ENCODE data around the gene NPR3.

The NPR3 gene

GRCh38 chr5:32710550-32711361, at the start of gene NPR3:
NPR3 (plus strand) TSS chr5:32711321; CDS start chr5:32711777, 456 bp downstream.
- no peak for FAIRE-seq

- no peak for FAIRE-seq
Measured at GRCh38 chr5:32664523-32664922, 46.6 kb upstream of the NPR3 start.

DNA sequence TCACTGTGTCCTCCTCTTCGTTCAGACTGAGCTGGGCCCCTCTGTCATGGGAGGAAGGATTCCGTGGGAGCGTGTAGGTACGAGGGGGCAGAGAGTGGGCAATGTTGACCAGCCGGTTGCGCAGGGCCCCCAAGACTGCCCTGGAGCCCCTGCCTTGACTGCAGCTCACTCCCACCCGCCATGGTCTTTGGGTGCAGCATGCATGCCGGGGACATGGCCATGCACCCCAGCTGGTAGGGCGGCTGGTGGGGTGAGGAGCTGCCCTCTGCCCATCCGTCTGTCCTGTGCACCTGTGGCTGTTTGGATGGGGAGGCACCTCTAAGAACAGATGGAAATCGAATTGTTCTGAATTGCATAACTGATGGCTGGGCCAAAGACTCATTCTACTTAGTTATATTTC, 42.6 kb upstream of the NPR3 start:
- FAIRE-seq, result no peak

DNA sequence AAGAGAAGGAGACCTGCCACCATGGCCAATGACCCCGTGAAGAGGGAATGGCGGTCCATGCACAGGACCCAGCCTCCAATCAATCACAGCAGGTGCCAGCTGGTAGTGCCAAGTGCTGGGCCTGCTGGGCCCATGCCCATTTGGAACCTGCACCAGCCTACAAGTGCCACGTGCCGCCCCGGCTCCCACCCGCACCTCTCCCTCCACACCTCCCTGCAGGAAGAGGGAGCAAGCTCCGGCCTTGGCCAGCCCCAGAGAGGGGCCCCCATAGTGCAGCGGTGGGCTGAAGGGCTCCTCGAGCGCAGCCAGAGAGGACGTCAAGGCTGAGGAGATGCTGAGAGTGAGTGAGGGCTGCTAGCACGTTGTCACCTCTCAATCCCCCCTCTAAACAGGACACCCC, 37.8 kb upstream of the NPR3 start:
- no peak for FAIRE-seq

GRCh38 chr5:32677023-32677422, 34.1 kb upstream of the NPR3 start:
- FAIRE-seq, result no peak

GRCh38 chr5:32678472-32678871, 32.6 kb upstream of the NPR3 start:
- no peak for FAIRE-seq

DNA sequence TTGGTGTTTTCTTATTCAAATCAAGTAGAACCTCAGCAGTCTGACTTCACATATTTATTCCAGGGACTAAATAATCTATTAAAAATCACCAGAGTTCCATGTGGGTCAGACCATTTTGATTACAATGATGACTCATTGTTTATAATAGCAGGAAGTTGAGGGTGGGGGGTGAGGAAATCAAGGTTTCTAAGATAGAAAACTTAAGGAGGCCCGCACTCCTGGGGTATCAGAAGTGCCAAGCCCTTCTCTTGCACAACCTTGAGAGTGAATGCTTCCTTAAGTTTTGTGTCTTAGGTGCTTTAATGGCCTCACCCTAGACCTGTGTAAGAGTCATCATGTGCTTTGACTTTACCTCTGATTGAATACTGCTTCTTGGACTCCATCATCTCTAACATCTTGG, 31.9 kb upstream of the NPR3 start:
- FAIRE-seq, result no peak

DNA sequence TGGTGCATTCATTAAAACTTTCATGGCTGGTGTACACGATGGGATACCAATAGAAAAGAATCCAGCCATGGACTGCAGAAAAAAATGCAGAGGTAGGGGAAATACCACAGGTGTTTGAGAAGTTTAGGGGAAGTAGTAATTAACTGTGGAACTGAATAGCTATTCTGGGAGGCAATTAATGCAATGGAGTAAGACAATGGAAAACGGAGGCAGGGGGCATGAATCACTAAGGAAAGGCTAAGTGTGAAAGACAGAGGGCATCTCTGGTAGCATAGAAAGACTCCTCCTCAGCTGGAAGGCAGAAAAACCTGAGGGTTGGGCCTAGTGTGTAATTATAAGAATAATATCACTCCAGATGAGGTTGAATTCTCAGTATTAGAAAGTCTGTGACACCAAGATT, 30.9 kb upstream of the NPR3 start:
- FAIRE-seq, result no peak

- no peak for FAIRE-seq
Measured at GRCh38 chr5:32683125-32683524, 28.0 kb upstream of the NPR3 start.

- no peak for FAIRE-seq
Measured at GRCh38 chr5:32684260-32684659, 26.9 kb upstream of the NPR3 start.

GRCh38 chr5:32686799-32687498, 24.2 kb upstream of the NPR3 start:
- FAIRE-seq, result no peak

DNA sequence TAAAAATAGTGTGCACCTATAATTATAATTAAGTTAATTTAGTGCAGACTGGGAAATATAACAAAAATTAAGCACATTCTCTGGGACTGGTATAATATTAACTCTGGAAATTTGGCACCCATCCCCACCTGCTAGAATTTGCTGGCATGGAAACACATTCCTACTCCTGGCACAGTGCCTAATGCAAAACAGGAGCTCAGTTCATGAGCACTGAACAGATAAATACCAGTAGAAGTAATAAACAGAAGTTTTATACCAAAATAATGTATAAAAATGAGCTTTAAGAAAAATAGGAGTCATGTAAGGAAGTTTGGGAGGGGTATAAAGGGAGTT, 23.7 kb upstream of the NPR3 start:
- no peak for FAIRE-seq

- FAIRE-seq, result no peak
Measured at GRCh38 chr5:32690153-32690552, 21.0 kb upstream of the NPR3 start.

DNA sequence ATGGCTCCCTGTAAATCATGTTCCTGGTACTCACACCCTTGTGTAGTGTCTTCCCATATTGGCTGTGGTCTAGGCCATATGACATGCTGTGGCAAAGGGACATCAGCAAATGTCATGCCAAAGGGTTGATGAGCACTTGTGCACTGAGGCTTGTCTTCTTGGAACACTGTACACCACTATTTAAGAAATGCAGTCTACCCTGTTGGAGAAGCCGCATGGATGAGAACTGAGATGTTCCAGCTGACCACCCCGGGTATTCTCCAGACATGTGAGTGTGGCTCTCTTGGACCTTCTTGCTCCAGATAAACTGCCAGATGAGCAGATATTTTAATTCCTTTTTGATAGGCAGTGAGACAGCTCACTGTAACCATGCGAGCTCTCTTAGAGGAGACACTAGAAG, 20.5 kb upstream of the NPR3 start:
- no peak for FAIRE-seq

GRCh38 chr5:32692036-32692746, 18.9 kb upstream of the NPR3 start:
- FAIRE-seq, result no peak

DNA sequence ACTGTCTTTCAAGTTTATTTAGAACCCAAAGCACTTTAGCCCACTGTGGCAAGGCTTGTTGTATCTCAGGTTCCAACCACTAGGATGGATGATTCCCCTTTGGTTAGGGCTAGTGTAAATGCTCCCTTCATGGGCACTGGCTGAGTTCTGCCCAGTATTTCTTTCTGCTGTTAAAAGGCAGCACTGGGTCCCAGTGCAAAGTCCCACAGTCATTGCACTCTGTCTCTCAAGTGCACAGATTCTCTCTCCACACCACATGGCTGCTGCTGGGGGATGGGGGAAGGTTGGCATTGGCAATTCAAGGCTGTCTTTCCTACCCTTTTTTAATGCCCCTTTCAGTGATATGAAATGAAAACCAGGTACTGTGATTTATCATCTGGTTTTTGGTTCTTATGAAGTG, 7.2 kb upstream of the NPR3 start:
- FAIRE-seq, result no peak

DNA sequence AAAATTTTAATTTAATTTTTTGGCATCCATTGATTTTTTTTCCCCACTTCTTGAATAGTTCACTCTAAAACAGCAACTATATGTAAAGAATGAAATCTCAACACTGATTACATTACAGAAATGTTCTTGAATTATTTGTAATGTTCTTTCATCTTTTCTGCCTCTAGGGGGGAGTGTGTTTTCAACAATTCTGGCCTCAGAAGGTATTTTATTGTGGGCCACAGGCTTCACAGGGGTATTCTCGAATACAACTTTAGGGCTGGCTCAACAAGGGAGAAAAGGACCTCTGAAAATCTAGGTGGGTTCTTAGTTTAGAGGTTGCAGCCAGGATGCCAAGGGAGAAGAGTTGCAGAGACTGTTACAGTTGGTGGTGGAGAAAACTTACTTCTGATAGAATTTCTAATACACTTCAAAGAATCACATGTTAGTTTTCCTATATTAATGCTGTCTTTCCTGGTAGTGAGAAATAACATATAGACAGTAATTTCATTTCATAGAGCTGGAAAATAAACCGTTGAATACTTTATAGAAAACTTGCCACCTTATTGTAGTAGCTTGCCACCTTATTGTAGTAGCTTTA, 3.6 kb upstream of the NPR3 start:
- FAIRE-seq, result no peak

- no peak for FAIRE-seq
Measured at GRCh38 chr5:32708949-32709348, 2.2 kb upstream of the NPR3 start.

DNA sequence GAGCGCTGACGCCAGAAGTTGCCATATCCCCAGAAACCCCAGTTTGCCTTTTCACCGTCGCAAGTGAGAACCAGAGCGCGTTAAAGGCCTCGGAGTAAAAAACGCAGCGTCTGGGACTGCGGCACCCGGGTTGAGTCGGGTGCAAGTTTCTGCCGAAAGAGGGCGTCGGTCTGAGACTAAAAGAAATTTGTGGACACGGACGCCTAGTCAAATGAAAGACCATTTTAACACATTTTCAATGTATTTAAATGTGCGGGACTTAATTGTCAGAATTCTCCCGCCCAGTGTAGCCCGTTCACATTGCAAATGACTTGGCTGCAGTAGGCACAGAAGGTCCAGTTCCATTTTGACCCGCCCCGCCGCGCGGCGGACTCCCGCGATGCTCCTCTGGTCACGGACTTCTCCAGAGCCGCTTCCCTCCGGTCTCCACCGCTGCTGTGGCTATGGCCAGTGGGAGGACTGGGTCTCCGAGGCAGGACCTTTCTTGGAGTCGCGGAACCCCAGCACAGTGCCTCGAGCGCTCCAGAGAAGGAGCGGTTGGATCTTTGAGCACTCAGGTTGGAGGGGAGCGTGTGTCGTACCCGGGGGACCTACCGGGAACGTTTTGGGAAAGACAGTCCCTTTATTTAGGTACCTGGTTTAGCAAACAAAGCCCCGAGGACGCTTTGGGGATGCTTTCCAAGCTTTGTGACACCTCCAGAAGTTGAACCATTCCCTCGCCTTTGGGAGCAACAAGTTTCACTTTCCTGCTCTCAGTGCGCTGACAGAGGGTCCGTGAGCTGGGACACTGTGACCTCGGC, 1.2 kb upstream of the NPR3 start:
- FAIRE-seq, result no peak

- FAIRE-seq, result no peak
Measured at GRCh38 chr5:32711362-32711680, 200 bp downstream of the NPR3 start.

DNA sequence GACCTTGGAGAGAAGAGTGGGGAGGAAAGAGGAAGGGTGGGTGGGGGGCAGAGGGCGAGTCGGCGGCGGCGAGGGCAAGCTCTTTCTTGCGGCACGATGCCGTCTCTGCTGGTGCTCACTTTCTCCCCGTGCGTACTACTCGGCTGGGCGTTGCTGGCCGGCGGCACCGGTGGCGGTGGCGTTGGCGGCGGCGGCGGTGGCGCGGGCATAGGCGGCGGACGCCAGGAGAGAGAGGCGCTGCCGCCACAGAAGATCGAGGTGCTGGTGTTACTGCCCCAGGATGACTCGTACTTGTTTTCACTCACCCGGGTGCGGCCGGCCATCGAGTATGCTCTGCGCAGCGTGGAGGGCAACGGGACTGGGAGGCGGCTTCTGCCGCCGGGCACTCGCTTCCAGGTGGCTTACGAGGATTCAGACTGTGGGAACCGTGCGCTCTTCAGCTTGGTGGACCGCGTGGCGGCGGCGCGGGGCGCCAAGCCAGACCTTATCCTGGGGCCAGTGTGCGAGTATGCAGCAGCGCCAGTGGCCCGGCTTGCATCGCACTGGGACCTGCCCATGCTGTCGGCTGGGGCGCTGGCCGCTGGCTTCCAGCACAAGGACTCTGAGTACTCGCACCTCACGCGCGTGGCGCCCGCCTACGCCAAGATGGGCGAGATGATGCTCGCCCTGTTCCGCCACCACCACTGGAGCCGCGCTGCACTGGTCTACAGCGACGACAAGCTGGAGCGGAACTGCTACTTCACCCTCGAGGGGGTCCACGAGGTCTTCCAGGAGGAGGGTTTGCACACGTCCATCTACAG, 760 bp downstream of the NPR3 start:
- FAIRE-seq, result no peak

Measured in TTC549 (cell line).